GM21381 (cell line): ENCODE data around the gene CHST3.

Experiments used
- ATAC-seq: cut with Tn5 transposase; IDR thresholded peaks from one replicate; pipeline ENCODE4 v1.9.1; 2021; ENCODE audit warnings: mild to moderate bottlenecking, moderate library complexity; ENCODE audit not compliant: unreplicated experiment

CHST3 gene

DNA sequence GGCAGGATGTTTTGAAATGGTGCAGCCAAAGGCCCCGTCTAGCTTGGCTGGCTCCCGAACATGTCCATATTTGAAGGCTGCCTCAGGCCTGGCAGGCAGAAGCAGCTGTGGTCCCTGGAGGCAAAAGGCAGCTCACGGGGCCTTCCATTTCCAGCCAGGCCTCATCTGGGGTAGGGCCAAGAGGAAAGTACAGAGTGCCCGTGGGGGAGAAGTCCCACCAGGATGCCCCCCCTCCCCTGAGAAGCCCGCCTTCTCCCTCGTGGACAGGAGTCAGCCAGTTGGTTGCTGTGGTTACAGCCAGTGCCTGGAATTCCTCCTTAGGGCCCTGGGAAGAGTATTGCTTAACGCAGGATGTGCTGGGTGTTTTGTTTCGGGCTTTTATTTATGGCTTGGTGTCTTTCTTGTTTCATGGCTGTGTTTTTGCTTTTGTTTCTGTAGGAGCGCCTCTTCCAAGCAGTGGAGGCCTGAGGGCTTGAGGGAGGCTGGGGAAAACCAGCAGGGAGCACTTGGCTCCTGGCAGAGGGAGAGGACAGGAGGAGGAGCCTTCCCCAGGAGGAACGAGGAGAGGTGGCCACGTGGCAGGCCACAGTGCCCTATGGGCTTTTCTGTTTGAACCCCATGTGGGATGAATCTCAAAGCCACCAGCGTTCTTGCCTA is 45.4 kb downstream of the CHST3 start:
- no peak for ATAC-seq

DNA sequence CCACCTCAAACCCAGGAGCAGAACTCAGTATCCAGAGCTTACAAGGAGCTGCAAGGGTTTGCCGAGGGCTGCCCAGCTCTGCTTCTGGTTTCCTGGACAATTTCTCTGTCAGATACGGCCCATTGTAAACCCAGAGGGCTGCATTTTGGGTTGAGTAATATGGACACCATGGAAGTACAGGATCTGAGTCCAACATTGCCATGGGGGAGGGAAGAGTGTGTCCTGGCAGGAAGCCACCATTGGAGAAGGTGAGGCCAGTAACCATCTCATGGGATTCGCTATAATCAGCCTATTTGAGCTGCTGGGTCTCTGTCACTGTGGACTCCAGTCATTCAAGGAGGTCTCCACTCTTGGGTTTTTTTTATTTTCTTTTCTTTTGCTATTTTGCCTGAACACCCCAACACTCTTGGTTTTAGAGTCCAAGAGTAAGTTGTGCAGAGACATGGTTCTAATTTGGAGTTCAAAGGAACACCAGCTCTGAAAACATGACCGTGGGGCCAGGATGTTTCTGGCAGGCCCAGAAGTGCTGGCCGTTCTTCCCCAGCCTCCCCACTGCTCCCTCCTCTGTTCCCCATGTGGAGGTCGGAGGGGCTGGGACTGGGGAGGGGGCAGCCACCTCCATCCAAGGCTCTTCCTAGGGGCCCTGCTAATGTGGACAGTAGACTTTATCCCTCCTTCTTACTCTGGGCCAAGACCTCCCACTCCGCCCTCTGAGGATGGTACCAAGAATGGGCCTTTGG is 46.2 kb downstream of the CHST3 start:
- no peak for ATAC-seq

DNA sequence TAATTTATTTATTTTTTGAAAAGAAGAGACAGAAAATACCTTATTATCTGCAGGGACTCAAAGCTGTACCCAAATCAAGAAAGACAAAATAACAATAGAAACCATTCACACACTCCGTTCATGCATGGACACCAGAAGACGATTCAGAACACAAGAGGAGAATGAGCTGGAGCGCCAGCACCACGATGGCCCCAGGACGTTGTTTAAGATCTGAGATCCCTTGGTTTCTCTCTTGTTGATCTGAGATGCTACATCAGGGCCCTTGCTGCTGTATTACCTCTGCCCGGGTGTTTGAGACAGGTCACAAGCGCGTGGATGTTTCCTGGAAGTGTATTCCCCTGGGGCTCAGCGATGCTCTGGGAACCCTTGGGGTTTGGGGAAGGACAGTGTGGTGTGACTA is 46.8 kb downstream of the CHST3 start:
- no peak for ATAC-seq

DNA sequence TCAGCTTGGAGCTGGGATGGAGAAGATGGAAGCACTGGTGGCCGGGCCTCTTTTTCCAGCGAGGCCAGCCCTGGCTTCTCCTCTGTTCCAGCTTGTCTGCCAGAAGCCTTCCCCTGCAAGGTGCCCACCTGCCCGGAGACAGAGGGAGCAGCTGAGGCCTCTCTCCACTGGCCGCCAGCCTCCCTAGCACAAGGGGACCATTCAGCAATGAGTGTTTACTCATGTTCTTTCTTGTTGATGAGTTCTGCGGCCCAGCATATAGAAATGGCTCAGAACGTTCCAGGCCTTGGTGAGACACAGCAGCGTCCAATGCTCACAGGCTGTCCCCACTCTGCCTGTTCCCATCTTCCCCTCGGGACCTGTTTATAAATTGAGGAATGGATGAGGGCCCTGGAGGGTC is 47.3 kb downstream of the CHST3 start:
- no peak for ATAC-seq

DNA sequence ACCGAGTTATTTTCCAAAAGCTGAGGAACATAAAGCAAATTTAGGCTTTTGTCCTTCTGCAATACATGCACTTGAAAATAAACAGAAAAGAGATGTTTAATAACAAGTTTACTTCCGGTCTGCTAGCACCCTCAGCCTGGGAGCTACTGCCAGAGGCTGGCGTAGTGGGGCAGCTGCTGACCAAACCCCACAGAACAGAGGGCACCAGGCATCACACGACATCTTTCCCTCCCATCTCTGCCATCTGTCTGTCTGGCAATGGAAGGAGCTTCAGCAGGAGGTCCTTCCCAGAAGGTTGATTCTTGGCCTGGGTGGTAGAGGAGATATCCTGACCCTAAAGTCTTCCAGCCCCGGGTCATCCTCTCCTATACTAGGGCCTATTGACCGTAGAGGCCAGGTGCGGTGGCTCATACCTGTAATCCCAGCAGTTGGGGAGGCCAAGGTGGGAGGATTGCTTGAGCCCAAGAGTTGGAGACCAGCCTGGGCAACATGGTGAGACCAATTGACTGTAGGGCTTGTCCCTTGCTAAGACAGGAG is 47.8 kb downstream of the CHST3 start:
- no peak for ATAC-seq

DNA sequence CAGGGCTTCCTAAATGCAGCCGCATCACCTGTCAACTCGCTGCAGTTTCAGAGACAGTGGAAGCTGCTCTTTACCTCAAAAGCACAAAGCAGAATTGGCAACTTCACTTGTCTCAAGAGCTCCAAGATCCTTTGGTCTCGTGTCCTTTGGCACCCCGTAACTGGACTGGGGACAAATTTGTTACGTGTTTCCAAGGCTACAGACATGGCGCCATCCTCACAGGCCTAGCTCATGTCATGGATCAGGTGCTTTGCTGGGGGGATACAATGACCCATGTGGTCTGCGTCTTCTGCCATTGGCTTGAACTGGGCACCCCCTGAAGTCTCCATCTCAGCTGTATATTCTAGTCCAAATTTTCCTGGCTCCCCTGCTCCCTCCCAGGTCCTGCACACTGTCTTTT is 48.6 kb downstream of the CHST3 start:
- ATAC-seq: no peak

DNA sequence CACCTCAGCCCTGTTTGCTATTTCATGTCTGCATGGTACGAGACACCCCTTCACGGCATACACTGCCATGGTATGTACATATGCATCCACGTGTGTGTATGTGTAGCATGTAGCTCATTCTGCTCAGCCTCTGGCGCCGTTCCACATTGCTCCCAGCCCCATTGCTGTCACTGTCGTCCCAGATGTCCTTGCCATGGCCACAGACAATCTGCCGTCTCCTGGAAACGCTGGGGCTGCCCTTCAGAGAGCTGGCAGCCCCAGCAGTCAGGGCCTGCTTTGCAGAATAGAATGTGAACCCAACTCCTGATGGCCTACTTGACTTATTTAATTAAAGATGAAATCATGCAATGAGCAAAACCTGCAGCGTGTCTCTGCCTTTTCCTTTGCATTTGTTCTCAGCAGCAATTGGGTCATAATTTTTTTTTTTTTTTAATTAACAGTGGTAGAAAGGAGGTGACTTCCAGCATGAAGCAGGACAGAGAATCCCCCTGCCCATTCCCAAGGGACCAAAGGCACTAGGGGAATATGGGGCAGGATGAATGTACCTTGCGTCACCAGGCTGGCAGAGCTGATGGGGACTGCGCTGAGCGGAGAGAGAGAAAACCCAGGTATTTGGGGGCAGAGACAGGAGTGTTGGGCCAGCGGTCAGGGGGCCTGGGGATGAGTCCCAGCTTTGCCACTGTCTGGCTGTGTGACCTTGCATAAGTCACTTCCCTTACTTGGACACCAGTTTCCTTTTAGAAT is 49.2 kb downstream of the CHST3 start:
- ATAC-seq: no peak

DNA sequence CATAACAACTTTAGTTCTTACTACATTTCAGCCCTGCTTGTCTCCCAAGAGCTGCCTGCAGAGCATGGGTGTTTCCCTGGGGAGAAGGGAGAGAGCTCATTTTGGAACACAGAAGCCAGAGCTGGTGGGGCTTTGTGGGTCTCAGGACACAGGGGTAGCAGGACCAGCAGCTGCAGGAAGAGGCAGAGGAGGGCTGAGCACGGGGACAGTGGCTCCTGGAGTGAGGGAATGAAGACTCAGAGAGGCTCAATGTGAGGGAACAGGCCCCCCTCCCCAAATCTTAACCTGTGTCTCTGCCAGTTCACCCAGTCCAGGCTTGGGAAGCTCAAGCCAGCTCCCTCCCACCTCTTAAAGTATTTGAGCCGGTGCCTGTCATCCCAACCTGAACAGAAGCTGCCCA is 50.0 kb downstream of the CHST3 start:
- ATAC-seq: no peak

DNA sequence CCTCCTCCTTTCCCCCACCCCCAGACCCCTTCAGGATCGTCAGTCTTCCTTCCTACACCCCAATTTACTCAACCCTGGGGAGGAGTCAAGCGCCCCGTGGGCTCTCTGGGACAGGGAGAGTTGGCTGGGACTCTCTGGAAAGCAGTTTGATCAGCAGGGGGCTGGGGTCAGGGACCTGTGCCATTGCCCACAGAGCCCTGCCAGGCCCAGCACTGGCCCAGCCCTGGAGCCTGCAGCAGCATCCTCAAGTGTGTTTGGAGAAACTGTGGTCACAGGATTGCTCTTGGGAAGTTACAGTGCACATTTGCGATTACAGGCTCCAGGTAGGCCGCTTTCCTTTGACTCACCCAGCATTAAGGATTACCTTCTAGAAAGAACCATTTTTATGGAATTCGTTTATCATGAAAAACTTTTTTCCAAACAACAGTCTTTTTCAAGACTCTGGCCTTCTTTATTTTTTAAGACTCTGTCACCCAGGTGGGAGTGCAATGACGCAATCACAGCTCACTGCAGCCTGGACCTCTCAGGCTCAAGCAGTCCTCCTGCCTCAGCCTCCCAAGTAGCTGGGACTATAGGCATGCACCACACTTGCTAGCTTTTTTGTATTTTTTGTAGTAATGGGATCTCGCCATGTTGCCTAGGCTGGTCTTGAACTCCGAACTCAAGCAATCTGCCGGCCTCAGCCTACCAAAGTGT is 50.7 kb downstream of the CHST3 start:
- no peak for ATAC-seq

DNA sequence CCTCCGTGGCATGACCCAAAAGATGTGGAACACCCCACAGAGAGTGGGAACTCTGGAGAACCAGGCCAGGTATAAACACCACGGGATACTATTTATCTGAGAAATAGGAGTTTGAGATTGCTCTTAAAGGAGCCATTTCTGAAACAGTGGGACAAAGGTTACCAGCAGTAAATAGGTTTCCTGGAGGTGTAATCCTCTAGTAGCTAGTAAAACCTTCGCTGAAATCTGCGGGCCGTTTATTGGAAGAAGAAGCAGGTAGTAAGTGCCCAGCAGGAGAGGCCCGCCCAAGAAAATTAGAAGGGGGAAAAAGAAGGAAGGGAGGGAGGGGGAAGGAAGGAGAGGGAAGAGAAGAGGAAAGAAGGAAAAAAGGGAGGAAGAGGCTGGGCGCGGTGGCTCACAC is 51.6 kb downstream of the CHST3 start:
- ATAC-seq: no peak

DNA sequence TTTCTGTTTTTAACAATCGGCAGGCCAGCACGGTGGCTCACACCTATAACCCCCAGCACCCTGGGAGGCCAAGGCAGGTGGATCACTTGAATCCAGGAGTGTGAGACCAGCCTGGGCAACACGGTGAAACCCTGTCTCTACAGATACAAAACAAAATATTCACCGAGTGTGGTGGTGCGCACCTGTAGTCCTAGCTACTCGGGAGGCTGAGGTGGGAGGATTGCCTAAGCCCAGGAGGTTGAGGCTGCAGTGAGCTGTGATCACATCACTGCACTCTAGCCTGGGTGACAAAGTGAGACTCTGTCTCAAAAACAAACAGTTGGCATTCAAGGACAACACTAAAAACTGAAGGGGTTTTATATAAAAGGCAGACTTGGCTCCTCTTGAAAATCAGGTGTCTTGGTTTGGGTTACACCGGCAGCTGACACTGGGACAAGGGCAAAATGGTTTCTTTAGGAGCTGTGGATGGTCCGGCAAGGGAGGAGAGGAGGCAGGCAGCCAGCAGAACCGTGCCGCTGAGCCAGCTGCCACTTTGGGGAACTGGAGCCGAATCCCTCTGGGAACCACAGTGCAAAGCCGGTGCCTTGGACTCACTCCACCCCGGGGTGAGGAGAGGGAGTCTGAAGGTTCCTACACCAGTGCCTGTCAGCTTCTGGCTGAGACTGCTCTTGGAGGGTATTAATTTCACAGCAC is 52.6 kb downstream of the CHST3 start:
- ATAC-seq: no peak

DNA sequence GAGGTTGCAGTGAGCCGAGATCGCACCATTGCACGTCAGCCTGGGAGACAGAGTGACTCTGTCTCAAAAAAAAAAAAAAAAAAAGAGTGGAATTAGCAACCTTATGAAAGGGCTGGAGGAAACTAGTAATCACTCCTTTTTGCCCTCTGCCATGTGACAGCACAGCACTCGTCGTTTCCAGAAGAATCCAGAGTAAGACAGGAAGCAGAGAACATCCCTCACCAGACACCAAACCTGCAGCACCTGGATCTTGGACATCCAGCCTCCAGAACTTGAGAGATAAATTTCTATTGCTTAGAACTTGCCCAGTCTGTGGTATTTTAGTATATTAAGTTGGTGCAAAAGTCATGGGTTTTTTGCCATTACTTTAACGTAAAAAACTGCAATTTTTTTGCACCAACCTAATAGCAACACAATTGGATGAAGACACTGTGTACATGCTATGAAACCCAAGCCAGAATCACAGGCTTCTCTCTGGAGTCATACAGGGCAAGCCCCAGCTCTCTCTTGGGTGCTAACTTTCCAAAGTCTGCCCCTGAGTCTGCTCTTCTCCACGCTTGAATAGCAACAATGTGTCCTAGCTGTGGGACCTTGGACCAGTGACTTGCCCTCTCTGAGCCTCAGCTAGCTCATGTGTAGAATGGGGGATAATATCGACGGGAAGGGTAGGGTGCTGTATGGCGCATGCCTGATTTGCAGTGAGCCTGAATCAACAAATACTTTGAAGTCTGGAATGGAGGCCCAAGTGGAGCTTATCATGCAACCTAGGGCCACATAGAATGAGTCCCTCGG is 55.1 kb downstream of the CHST3 start:
- no peak for ATAC-seq

DNA sequence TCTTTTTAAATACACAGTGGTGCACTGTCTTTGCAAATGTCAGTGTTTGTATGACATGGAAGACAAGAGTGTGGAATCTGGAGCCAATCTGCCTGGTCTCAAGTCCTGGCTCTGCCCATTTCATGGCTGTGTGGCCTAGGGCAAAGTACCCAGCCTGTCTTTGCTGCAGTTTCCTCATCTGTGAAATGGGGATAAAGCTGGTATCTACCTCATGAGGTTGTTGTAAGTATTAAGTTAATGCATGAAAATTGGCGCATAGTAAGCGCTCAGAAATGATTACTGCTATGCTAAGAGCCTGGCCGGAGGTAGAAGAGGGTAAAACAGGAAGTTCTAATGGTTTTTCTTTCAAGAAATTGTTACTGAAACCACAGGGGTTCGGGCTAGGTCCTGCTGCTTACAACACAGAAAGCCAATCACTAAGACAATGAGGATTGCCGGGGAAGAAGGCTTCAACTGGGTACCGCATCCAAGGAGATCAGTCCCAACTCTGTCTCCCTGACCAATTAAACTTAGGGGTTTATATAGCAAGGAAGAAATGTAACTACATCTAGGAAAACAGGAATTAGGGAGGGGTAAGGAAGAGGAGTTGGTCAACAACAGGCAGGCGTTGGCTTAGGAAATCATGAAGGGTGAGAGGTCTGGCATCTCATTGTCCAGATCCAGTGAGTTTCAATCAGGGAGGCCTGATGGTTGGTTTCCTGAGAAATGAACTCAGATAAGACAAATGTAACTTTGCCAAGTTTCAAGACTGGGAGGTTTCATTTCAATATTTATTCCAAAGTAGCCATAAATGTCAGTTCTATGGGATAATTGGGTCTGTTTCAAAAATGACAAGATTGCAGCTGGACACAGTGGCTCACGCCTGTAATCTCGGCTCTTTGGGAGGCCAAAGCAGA is 57.0 kb downstream of the CHST3 start:
- ATAC-seq: no peak

DNA sequence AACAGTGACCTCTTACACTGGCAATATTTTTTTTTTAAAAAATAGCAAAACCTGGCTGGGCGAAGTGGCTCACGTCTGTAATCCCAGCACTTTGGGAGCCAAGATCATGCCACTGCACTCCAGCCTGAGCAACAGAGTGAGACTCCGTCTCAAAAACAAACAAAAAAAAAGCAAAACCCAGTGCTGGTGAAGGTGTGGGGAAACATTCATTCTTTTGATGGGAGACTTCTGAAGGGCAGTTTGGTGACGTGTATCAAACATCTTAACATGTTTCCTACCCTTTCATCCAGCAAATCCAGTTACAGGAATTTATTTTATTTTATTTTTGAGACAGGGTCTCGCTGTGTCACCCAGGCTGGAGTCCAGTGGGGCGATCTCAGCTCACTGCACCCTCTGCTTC is 58.0 kb downstream of the CHST3 start:
- ATAC-seq: no peak

DNA sequence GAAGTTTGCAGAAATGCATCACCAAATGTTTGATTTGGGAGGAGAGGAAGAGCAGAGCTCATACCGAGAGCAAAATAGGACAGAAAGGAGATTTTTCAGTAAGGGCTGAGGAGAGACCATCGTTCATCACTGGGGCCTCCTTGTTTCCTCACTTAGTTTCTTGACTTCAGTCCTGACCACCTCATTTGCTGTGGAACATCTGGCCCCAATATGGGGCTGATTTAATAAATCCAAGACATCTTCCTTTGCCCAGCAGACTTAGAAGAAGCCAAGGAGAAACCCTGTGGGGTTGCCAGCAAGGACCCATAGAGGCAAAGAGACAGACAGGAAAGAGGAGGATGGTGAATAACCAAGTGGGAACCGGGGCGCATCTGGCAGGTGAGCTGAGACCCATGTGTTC is 60.4 kb downstream of the CHST3 start:
- ATAC-seq: no peak

DNA sequence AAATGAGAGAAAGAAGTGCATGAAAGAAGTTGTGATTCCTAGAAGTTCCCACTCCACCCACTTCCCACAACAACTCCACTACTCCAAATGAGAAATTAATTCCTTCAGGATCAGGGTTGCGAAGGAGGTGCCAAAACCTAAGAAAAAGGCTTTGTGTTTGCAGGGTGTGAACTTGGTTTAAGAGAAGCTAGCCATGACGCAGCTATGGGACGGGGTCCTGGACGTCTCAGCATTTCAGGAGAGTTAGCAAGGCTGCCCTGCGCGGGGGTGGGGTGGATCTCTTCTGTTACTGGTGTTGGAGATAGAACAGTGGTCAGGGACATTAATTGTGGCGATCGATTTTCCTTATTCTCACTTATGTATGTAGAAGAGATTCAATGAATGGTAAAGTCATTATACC is 61.2 kb downstream of the CHST3 start:
- ATAC-seq: no peak

DNA sequence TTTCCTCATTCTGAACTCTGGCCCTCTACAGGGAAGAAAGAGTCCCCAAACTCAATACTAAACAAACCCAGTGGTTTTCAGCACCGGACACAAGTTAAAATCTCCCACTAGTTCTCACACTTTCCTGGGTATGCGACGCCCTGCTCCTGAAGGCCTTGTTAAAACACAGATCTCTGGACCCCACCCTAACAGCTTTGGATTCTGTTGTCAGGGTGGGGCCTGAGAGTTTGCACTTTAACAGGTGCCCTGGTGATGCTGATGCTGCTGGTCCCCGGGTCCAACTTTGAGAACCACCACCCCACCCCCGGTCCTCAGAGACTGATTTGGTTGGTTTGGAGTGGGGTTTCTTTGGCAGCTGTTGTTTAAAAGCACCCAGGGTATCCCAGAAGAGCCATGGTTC is 61.6 kb downstream of the CHST3 start:
- ATAC-seq: no peak

DNA sequence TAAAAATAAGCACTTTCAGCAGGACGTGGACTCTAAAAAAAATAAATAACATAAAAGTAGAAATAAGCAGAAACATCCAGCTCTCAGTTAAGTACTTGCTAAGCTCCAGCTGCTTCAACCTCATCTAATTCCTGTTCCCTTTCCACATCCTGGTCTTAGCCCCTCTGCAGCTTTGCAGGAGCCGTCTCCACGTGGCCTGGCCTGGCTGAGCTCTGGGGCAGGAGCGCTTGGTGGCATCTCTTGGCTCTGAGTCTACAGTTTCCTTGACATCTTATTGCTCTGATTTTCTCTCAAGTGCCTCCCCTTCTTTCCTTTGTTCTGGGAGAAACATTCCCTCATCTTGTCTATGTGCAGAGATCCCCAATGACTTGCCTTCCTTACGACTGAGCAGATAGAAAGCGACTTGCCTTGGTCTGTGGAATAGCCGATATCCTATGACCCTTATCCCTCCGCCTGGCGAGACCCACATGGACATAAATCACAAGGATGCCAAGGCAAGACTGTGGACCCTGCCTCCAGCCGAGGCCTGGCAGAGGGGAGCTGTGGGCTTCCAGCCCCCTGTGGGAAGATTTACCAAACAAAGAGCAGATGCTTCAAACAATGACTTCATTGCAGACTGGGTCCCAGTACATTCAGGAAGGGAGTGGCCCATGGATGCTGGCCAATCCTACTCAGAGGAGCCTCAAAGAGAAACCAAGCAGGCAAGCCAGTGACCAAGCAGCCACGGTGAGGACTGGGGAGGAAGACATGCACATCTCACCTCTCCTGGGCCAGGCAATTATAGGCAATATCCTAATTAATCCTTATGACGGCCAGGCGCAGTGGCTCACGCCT is 62.3 kb downstream of the CHST3 start:
- no peak for ATAC-seq
